IMR-90 (cell line): Measurements from ENCODE around the gene BRCA2. TPM values are rescaled to one million over a fixed set of nuclear protein-coding genes. Genes with fewer than 3 reads are reported as not detected.

Experiments used
- ATAC-seq: fragments of 200-7000 bp; cut with Tn5 transposase; 2 replicates; pipeline ENCODE4 v1.9.1; 2020; ENCODE audit warnings: low read depth, mild to moderate bottlenecking, moderate library complexity
- BruUV-seq: library from RNA; stranded (reverse); fragments of 400-500 nt; replicated peaks from 2 replicates; lab custom pipeline; 2021; lab: Mats Ljungman, UMichigan
- CTCF ChIA-PET: fragments of 300-600 bp; formaldehyde crosslinking; extraction: SDS; loops from one replicate; lab custom pipeline; 2021; ENCODE audit warnings: antibody characterized with exemption; lab: Yijun Ruan, JAX
- POLR2A ChIA-PET: fragments of 300-600 bp; sonication (Branson Sonifier 250); formaldehyde crosslinking; loops from one replicate; lab custom pipeline; 2022; ENCODE audit warnings: antibody characterized with exemption; ENCODE audit not compliant: unreplicated experiment; lab: Charles Lee
- DNase-seq: peaks from one replicate; pipeline ENCODE4 v3.0.0; 2013
- H2AFZ ChIP-seq: replicated peaks from 2 replicates; pipeline ENCODE3; 2013; ENCODE audit warnings: low read length, mild to moderate bottlenecking; ENCODE audit not compliant: poor library complexity
- H2AK5ac ChIP-seq: 2 replicates; pipeline ENCODE4 v1.6.1; 2013; ENCODE audit warnings: low read depth, low read length, inconsistent platforms
- H2AK9ac ChIP-seq: replicated peaks from 2 replicates; pipeline ENCODE3; 2013; ENCODE audit warnings: mild to moderate bottlenecking, low read depth, low read length, moderate library complexity; ENCODE audit not compliant: poor library complexity
- H2BK120ac ChIP-seq: 2 replicates; pipeline ENCODE4 v1.6.1; 2013; ENCODE audit warnings: low read depth, low read length, inconsistent platforms
- H2BK15ac ChIP-seq: 3 replicates; pipeline ENCODE4 v1.6.1; 2013; ENCODE audit warnings: low read depth, low read length, inconsistent platforms
- H2BK20ac ChIP-seq: 2 replicates; pipeline ENCODE4 v1.6.1; 2013; ENCODE audit warnings: low read depth, mild to moderate bottlenecking, inconsistent platforms, low read length, moderate library complexity
- H2BK5ac ChIP-seq: 2 replicates; pipeline ENCODE4 v1.6.1; 2013; ENCODE audit warnings: mild to moderate bottlenecking, low read depth, low read length, inconsistent platforms; ENCODE audit not compliant: poor library complexity, severe bottlenecking
- H3K14ac ChIP-seq: replicated peaks from 2 replicates; pipeline ENCODE4 v1.6.1; 2013; ENCODE audit warnings: low read depth, low read length, inconsistent platforms
- H3K18ac ChIP-seq: 2 replicates; pipeline ENCODE4 v1.6.1; 2013; ENCODE audit warnings: low read depth, low read length, control low read depth
- H3K23ac ChIP-seq: 2 replicates; pipeline ENCODE4 v1.6.1; 2013; ENCODE audit warnings: low read depth, low read length, inconsistent platforms
- H3K27ac ChIP-seq: 2 replicates; pipeline ENCODE4 v1.5.1; 2013; ENCODE audit warnings: mild to moderate bottlenecking, control low read depth, low read length; ENCODE audit not compliant: insufficient read depth
- H3K27me3 ChIP-seq: 2 replicates; pipeline ENCODE4 v1.6.1; 2013; ENCODE audit warnings: low read length; ENCODE audit not compliant: control insufficient read depth, insufficient read depth
- H3K36me3 ChIP-seq: 2 replicates; pipeline ENCODE4 v1.6.1; 2013; ENCODE audit warnings: low read length, mixed read lengths; ENCODE audit not compliant: control insufficient read depth, insufficient read depth
- H3K4ac ChIP-seq: 2 replicates; pipeline ENCODE4 v1.6.1; 2013; ENCODE audit warnings: low read depth, low read length, inconsistent platforms
- H3K4me1 ChIP-seq: 2 replicates; pipeline ENCODE4 v1.6.1; 2013; ENCODE audit warnings: low read length, mixed read lengths; ENCODE audit not compliant: control insufficient read depth, insufficient read depth
- H3K4me2 ChIP-seq: 2 replicates; pipeline ENCODE4 v1.6.1; 2013; ENCODE audit warnings: low read depth, mild to moderate bottlenecking, control low read depth, low read length, moderate library complexity
- H3K4me3 ChIP-seq: 2 replicates; pipeline ENCODE4 v1.5.1; 2013; ENCODE audit warnings: low read depth, mild to moderate bottlenecking, control low read depth, low read length, moderate library complexity; ENCODE audit not compliant: insufficient read depth
- H3K56ac ChIP-seq: 2 replicates; pipeline ENCODE4 v1.6.1; 2013; ENCODE audit warnings: low read length, inconsistent platforms; ENCODE audit not compliant: insufficient read depth; ENCODE audit errors: extremely low read depth
- H3K79me1 ChIP-seq, 2 experiments: 2 replicates each; pipeline ENCODE4 v1.6.1; 2013; ENCODE audit warnings: low read length in 2 of 2, inconsistent platforms in 1 of 2, low read depth in 1 of 2
- H3K9ac ChIP-seq: 2 replicates; pipeline ENCODE4 v1.6.1; 2013; ENCODE audit warnings: low read depth, low read length, control low read depth
- H3K9me1 ChIP-seq: 2 replicates; pipeline ENCODE4 v1.6.1; 2013; ENCODE audit warnings: low read length, inconsistent platforms; ENCODE audit not compliant: insufficient read depth
- H3K9me3 ChIP-seq: 2 replicates; pipeline ENCODE4 v1.6.1; 2013; ENCODE audit warnings: low read length; ENCODE audit not compliant: control insufficient read depth, insufficient read depth
- H4K20me1 ChIP-seq: 2 replicates; pipeline ENCODE4 v1.6.1; 2013; ENCODE audit warnings: low read length, inconsistent platforms; ENCODE audit not compliant: insufficient read depth
- H4K5ac ChIP-seq: 2 replicates; pipeline ENCODE4 v1.6.1; 2013; ENCODE audit warnings: mild to moderate bottlenecking, low read depth, low read length, control low read depth
- H4K8ac ChIP-seq, 2 experiments: 2 replicates each; pipeline ENCODE4 v1.6.1; 2013; ENCODE audit warnings: low read depth in 2 of 2, low read length in 2 of 2, control low read depth in 1 of 2, inconsistent platforms in 1 of 2
- H4K91ac ChIP-seq: 2 replicates; pipeline ENCODE4 v1.6.1; 2013; ENCODE audit warnings: low read depth, low read length, inconsistent platforms; ENCODE audit not compliant: insufficient read depth
- CHD1 ChIP-seq: IDR thresholded peaks from 2 replicates; pipeline ENCODE4 v1.6.1; 2012; ENCODE audit warnings: low read depth, low read length, improper control_type of control experiment
- POLR2A ChIP-seq: IDR thresholded peaks from 2 replicates; pipeline ENCODE4 v1.6.1; 2012; ENCODE audit warnings: mild to moderate bottlenecking, low read depth, low read length
- WGBS, 2 experiments: methylation state at CpG; one replicate each; pipeline versions ENCODE4 v1.1.5 to v1.1.7; 2013; ENCODE audit warnings: missing lambda C conversion rate in 2 of 2; ENCODE audit not compliant: insufficient read length in 1 of 2; ENCODE audit errors: extremely low coverage in 2 of 2; 5-methylcytosine and 5-hydroxymethylcytosine counted together
- dilution Hi-C: fragments of 300-500 bp; cut with HindIII; formaldehyde crosslinking; loops from one replicate; pipeline ENCODE4 v1.14.3; 2018; ENCODE audit warnings: low sequenced_read_pairs; ENCODE audit not compliant: unreplicated experiment
- in situ Hi-C: fragments of 300-500 bp; cut with MboI; formaldehyde crosslinking; loops from 3 replicates; pipeline ENCODE4 v1.14.3; 2019; ENCODE audit warnings: low sequenced_read_pairs, inconsistent platforms, mixed read lengths
- intact Hi-C: fragments of 100-400 bp; cut with micrococcal nuclease; formaldehyde crosslinking; loops from 2 replicates; pipeline ENCODE4 v1.10.0; 2022
- polyA plus RNA-seq, 3 experiments: library from polyadenylated mRNA; depleted of rRNA; stranded (reverse); fragments of >200 nt; gene quantifications; 2 replicates each; pipeline ENCODE4 v1.2.3, GENCODE V29; 2012; ENCODE audit warnings: low replicate concordance in 1 of 3
- total RNA-seq: library from RNA; depleted of rRNA; stranded (reverse); fragments of >200 nt; gene quantifications from 2 replicates; pipeline ENCODE4 v1.2.3, GENCODE V29; 2012

The BRCA2 gene
- total and polyA plus RNA-seq, 2 of the 4 experiments (the other 2 are of a cell fraction) = 2.0 to 9.7 TPM

- Histone ChIP-seq H3K4me3 (no peak overlapping the region), H3K14ac (no peak overlapping the region), H3K56ac (no peak overlapping the region), H2AK5ac (no peak overlapping the region), H3K27me3 (peaks cover 3% of the 10 kb centered on the region), H4K20me1 (no peaks in the 10 kb centered on the region), H2BK15ac (no peak overlapping the region), H3K23ac (no peak overlapping the region), H2BK20ac (no peak overlapping the region), H3K9ac (no peak overlapping the region), H2BK120ac (no peak overlapping the region), H3K4me2 (no peak overlapping the region), H4K8ac (no peak overlapping the region), H3K9me1 (no peaks in the 10 kb centered on the region), H2AFZ (no peak overlapping the region), H3K27ac (no peak overlapping the region), H3K79me1 (no peaks in the 10 kb centered on the region), H2AK9ac (no peak overlapping the region), H2BK5ac (no peak overlapping the region), H3K4ac (no peak overlapping the region), H4K91ac (no peak overlapping the region), H3K4me1 (no peaks in the 10 kb centered on the region), H3K18ac (no peak overlapping the region), H3K36me3 (no peaks in the 10 kb centered on the region), H4K5ac (no peak overlapping the region), H3K9me3 (no peaks in the 10 kb centered on the region)
- no TSS peak for BruUV-seq
- no CpG with 5 or more reads among the region's 1 CpG for WGBS, 2 experiments
- dilution Hi-C loops = no loop called here
- in situ Hi-C loops = no loop called here
- DNase-seq (no peak), ATAC-seq (no peak)
- POLR2A ChIA-PET = no interaction called here
- intact Hi-C loops = no loop called here
- CTCF ChIA-PET = no interaction called here
- TF ChIP-seq CHD1 = no peak
- TF ChIP-seq POLR2A = no peak
Measured at GRCh38 chr13:32300920-32301319, 14.4 kb upstream of the BRCA2 start.
